NCI-H226 (cell line): ENCODE data around the gene FBXO24.

Experiments used
- DNase-seq: peaks from one replicate; pipeline ENCODE4 v3.0.0-alpha.2; 2015

Gene FBXO24

DNA sequence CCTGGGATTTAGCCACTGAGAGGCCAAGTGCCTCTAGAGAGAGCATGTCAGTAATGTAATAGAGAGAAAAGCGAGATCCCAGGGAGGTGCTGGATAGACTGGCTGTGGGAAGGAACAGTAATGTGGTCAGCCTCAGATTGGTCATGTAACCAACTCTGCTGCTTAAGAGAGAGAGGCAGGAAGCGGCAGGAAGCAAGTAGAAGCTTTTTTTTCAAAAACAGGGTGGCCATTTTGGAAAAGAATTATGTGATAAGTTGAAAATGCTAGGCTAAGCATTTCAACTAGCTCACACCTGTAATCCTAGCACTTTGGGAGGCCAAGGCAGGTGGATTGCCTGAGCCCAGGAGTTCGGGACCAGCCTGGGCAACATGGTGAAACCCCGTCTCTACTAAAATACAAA, 12.3 kb downstream of the FBXO24 start:
- DNase-seq: no peak

GRCh38 chr7:100599911-100600729, 14.0 kb downstream of the FBXO24 start:
- no peak for DNase-seq

DNA sequence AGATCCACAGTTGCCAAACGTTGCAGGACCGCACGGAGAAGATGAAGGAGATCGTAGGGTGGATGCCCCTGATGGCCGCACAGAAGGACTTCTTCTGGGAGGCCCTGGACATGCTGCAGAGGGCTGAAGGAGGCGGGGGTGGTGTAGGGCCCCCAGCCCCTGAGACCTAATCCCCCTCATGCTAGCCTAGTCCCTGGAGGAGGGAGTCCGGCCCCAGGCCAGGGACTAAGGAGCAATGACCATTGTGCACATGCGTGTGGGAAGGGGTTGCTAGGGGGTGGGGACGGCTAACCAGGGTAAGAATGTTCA, 14.6 kb downstream of the FBXO24 start:
- no peak for DNase-seq

- DNase-seq: no peak
These were observed 17.0 kb downstream of the FBXO24 start for GRCh38 chr7:100602889-100603725.

- DNase-seq: no peak
These were observed 17.5 kb downstream of the FBXO24 start for GRCh38 chr7:100603726-100604027.

GRCh38 chr7:100604028-100604975, 18.2 kb downstream of the FBXO24 start:
- peak; percentile 65 for DNase-seq

GRCh38 chr7:100604976-100605911, 19.1 kb downstream of the FBXO24 start:
- no peak for DNase-seq

DNA sequence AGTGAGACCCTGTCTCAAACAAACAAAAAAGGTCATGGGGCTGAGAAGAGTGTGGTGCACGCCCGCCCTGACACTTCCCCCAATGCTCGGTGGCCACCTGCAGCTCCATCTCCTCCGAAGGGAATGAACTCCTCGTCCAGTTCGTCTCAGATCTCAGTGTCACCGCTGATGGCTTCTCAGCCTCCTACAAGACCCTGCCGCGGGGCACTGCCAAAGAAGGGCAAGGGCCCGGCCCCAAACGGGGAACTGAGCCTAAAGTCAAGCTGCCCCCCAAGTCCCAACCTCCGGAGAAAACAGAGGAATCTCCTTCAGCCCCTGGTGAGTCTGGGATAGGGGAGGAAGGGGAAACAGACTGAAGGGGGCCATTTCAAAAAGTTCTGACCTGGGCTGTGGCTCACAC, 20.2 kb downstream of the FBXO24 start:
- DNase-seq: no peak

DNA sequence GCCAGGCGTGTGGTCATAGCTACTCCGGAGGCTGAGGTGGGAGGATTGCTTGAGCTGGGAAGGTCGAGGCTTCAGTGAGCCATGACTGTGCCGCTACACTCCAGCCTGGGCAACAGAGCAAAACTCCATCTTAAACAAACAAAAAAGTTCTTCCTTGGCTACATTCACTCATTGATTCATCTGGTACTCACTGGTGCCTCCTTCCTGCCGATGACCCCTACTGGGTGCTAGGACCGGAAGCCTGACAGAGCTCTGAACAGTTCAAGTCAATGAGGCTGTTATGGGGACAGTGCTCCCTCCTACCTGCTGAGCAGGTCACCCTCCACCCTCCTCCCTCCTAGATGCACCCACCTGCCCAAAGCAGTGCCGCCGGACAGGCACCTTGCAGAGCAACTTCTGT, 21.0 kb downstream of the FBXO24 start:
- DNase-seq: no peak

DNA sequence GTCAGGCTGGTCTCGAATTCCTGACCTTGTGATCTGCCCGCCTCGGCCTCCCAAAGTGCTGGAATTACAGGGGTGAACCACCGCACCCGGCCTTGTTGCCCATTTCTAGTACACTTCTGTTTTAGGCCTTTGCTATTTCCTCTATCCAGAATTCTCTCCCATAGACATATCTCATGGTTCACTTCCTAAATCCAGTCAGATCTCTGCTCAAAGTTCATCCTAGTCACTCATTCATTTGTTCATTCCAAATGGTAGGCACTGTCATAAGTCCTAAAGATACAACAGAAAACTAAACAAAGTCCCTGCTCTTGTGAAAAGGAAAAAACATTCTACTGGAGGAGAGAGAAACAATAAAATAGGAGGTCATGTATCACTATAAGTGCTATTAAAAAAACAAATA, 23.8 kb downstream of the FBXO24 start:
- DNase-seq: no peak

GRCh38 chr7:100611983-100612729, 26.0 kb downstream of the FBXO24 start, which contains the start of gene MOSPD3:
MOSPD3 (plus strand) TSS chr7:100612540; CDS start chr7:100612792, 252 bp downstream.
- DNase-seq: peak; percentile 99

- DNase-seq: no peak
These were observed 26.7 kb downstream of the FBXO24 start for GRCh38 chr7:100612730-100613390.

DNA sequence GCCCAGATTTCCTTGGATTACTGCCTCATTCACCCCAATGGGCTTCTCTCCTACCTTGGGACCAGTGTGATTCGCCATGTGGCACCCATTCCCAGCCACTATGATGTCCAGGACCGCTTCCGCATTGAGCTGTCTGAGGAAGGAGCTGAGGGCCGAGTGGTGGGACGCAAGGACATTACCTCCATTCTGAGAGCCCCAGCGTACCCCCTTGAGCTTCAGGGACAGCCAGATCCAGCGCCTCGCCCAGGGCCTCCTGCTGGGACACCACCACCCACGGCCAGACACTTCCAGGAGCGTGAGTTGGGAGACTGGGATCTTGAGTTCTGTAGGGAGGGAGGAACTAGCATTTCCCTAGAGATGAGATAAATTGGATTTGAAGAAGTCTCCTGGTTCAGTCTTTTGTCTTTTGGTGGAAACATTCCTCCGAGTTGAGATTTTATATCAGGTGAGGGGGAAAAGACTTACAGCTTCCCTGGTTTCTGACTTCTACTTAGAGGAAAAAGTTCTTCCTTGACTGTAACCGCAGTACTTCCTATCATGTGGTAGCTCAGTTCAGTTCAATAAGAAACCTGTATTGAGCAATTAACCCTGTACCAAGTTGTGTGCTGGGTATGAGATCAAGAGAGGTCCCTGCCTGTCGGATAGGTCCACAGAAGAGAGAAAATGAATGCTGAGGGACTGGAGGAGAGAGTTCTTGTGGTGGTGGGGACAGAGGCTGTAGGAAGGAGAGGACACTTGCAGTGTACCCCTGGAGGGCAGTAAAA, 27.5 kb downstream of the FBXO24 start:
- no peak for DNase-seq

DNA sequence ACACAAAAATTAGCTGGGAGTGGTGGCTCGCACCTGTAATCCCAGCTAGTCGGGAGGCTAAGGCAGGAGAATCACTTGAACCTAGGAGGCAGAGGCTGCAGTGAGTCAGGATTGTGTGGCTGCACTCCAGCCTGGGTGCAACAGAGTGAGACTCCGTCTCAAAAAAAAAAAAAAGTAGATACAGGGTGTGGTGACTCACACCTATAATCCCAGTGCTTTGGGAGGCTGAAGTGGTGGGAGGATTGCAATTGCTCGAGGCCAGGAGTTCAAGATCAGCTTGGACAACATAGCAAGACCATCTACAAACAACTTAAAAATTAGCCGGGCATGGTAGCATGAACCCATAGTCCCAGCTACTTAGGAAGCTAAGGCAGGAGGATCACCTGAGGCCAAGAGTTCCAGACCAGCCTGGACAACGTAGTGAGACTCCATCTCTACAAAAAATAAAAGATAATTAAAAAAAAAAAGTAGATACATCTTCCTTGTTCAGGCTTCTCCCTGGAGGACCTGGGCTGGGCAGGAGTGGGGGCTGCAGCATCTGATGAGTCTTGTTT, 28.3 kb downstream of the FBXO24 start:
- no peak for DNase-seq

DNA sequence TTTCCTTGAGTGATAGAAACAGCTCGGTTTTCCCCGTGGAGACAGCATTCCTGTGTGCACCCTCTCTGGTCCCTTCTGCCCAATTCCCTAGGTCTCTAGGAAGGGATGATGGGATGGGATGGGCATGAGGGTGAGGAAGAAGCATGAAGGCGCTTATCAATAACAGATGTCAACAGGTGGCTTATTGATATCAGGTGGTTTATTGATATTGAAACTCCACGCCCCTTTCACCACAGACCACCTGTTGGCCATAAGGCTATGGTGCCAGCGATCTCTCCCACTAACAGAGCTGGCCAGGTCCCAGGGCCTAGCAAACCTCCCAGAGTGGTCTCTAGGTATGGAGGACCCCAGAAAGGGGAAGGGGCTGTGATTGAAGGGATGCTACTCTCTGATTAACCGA, 34.1 kb downstream of the FBXO24 start:
- DNase-seq: no peak

GRCh38 chr7:100620804-100621203, 34.7 kb downstream of the FBXO24 start:
- no peak for DNase-seq

GRCh38 chr7:100621554-100621953, 35.4 kb downstream of the FBXO24 start:
- DNase-seq: no peak

- DNase-seq: no peak
These were observed 38.1 kb downstream of the FBXO24 start for GRCh38 chr7:100623951-100624824.

DNA sequence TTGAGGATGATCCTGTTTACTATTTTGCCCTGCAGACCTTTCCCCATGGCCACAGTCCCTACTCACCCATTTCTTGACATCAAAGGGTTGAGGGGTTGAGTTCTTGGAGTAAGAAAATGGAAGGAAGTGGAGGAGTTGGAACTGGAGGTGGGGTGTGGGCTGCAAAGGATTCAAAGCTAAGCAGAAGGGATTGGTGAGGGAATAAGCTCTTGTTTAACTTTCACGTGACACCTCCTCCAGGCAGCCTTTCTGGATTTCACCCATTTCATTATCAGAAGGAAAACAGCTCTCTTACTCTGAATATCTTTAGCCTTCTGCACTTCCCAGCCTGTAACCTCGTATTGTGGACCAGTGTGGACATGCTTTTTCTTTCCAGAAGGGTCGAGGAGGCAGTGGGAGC, 39.9 kb downstream of the FBXO24 start:
- DNase-seq: no peak
